Keratinocyte (primary cell): Measurements from ENCODE around the gene SPATA33. TPM values are rescaled to one million over a fixed set of nuclear protein-coding genes. Genes with fewer than 3 reads are reported as not detected.

Experiments used
- DNase-seq: peaks from one replicate; pipeline ENCODE4 v3.0.0-alpha.2; 2011; ENCODE audit warnings: low read depth, missing footprints, low spot score
- FAIRE-seq: peaks from 2 replicates; lab custom pipeline; 2011; peaks lifted over from hg19 to GRCh38; lab: Jason Lieb, UNC
- H2AFZ ChIP-seq: 2 replicates; pipeline ENCODE4 v1.6.0; 2012; ENCODE audit warnings: low read length, control low read depth, inconsistent platforms; ENCODE audit not compliant: control insufficient read depth
- H3K27ac ChIP-seq: 2 replicates; pipeline ENCODE4 v1.5.1; 2011; ENCODE audit warnings: low read length; ENCODE audit not compliant: control insufficient read depth, insufficient read depth
- H3K27me3 ChIP-seq: 3 replicates; pipeline ENCODE4 v1.6.0; 2011; ENCODE audit warnings: low read length; ENCODE audit not compliant: control insufficient read depth, insufficient read depth; ENCODE audit errors: extremely low read depth
- H3K36me3 ChIP-seq, 2 experiments: 2 replicates in 1 of 2; 3 replicates in 1 of 2; pipeline ENCODE4 v1.5.1; 2011; ENCODE audit warnings: low read length in 2 of 2, mild to moderate bottlenecking in 1 of 2; ENCODE audit not compliant: control insufficient read depth in 2 of 2, insufficient read depth in 2 of 2; ENCODE audit errors: extremely low read depth in 1 of 2
- H3K4me1 ChIP-seq: 3 replicates; pipeline ENCODE4 v1.5.1; 2011; ENCODE audit warnings: low read length; ENCODE audit not compliant: control insufficient read depth, insufficient read depth; ENCODE audit errors: extremely low read depth
- H3K4me2 ChIP-seq: 3 replicates; pipeline ENCODE4 v1.6.0; 2011; ENCODE audit warnings: low read depth, low read length; ENCODE audit not compliant: control insufficient read depth, insufficient read depth; ENCODE audit errors: extremely low read depth
- H3K4me3 ChIP-seq, 3 experiments: fragments of 200-600 bp in 1 of 3; sonication (generic) in 1 of 3; 2 replicates in 2 of 3; 3 replicates in 1 of 3; pipeline ENCODE4 v1.5.1; 2011 to 2016; ENCODE audit warnings: low read length in 3 of 3, mild to moderate bottlenecking in 3 of 3, control low read depth in 2 of 3, inconsistent platforms in 1 of 3, low read depth in 1 of 3, mixed read lengths in 1 of 3, mixed run types in 1 of 3, moderate library complexity in 1 of 3; ENCODE audit not compliant: control insufficient read depth in 2 of 3, insufficient read depth in 2 of 3; ENCODE audit errors: extremely low read depth in 1 of 3
- H3K79me2 ChIP-seq: 2 replicates; pipeline ENCODE4 v1.6.0; 2012; ENCODE audit warnings: low read length; ENCODE audit not compliant: control insufficient read depth, insufficient read depth
- H3K9ac ChIP-seq: 3 replicates; pipeline ENCODE4 v1.6.0; 2011; ENCODE audit warnings: low read length; ENCODE audit not compliant: control insufficient read depth, insufficient read depth; ENCODE audit errors: extremely low read depth
- H3K9me1 ChIP-seq: 3 replicates; pipeline ENCODE4 v1.6.0; 2011; ENCODE audit warnings: low read length; ENCODE audit not compliant: control insufficient read depth, insufficient read depth; ENCODE audit errors: extremely low read depth
- H3K9me3 ChIP-seq: 2 replicates; pipeline ENCODE4 v1.5.1; 2012; ENCODE audit warnings: low read depth, low read length; ENCODE audit not compliant: control insufficient read depth
- H4K20me1 ChIP-seq: 3 replicates; pipeline ENCODE4 v1.6.0; 2011; ENCODE audit warnings: low read length; ENCODE audit not compliant: control insufficient read depth, insufficient read depth; ENCODE audit errors: extremely low read depth
- EZH2 ChIP-seq: IDR thresholded peaks from one replicate; pipeline ENCODE4 v1.6.1; 2012; ENCODE audit warnings: inconsistent platforms, mild to moderate bottlenecking, low read length, moderate library complexity
- dilution Hi-C: fragments of 300-500 bp; cut with MboI; formaldehyde crosslinking; loops from one replicate; pipeline ENCODE4 v1.7.0; 2020; ENCODE audit warnings: low sequenced_read_pairs; ENCODE audit not compliant: extremely low pct_ligation_motif_present
- polyA plus RNA-seq, 5 experiments: library from polyadenylated mRNA; depleted of rRNA in 3 of 5; stranded (reverse) in 3 of 5; stranded (forward) in 1 of 5; unstranded in 1 of 5; fragments of >200 nt; gene quantifications; 1 replicate in 1 of 5; 2 replicates in 3 of 5; 3 replicates in 1 of 5; pipeline versions ENCODE4 v1.2.1 to v1.2.3, GENCODE V29; 2011 to 2012; ENCODE audit warnings: missing spikeins in 2 of 5, low read depth in 1 of 5, low replicate concordance in 1 of 5
- TF ChIP-seq, protein P1 (sequence below), 3 experiments: IDR thresholded peaks in 1 of 3; conservative IDR thresholded peaks in 1 of 3; optimal IDR thresholded peaks in 1 of 3; 2 replicates in 2 of 3; 3 replicates in 1 of 3; pipeline versions ENCODE3 to v1.5.1; 2011; ENCODE audit warnings: low read length in 3 of 3, mild to moderate bottlenecking in 3 of 3, moderate library complexity in 2 of 3, control low read depth in 1 of 3, inconsistent platforms in 1 of 3; ENCODE audit not compliant: insufficient read depth in 2 of 3; ENCODE audit errors: extremely low read depth in 1 of 3

SPATA33 gene
- polyA plus RNA-seq, 1 donor (not counting 4 experiments of a cell fraction or from before 2014, with no cell fraction given): 5.3 TPM

DNA sequence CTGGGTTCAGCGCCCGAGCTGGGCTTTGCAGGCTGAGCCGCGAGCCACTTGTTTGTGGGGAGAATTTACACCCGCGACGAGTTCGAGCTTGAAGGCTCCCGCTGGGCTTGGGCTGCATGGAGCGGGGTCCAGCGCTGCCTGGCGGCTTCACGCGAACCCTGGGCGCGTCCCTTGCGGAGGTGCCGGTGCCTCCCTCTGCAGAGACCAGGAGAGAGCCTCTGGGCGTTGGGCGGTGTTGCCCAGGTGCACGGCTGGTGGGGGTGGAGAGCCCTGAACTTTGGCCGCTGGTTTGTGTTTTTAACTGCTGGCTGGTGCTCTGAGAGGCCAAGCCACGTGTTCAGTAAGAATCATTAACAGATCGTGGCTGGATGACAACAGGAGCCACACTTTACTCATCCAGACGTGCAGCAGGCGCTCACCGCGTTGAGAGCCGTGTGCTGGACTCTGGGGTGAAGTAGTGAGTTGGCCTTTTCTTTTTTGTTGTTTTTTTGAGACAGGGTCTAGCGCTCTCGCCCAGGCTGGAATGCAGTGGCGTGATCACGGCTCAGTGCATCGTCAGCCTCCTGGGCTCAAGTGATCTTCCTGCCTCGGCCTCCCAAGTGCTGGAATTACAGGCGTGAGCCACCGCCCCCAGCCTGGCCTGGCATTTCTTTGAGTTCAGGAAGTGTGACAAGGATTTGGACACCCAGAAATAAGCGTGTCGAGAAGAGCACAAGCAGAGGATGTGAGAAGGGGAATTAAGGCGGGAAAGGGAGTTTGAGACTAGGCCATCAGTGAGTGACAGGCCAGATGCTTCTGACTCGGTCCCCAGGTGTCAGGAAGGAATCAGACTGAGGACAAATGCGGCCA lies 29.7 kb downstream of the SPATA33 start:
- FAIRE-seq (peak; percentile 34), DNase-seq (no peak)
- Histone ChIP-seq H3K27me3 (no peaks in the 10 kb centered on the region), H3K36me3 (peaks cover 20 to 27% of the 10 kb centered on the region in 2 experiments), H3K4me3 (peak overlapping the region; percentile 60 to 96 (median 93)), H3K9ac (peak overlapping the region; percentile 85), H3K9me3 (no peaks in the 10 kb centered on the region), H3K4me1 (peaks cover 8% of the 10 kb centered on the region), H3K79me2 (peaks cover 24% of the 10 kb centered on the region), H2AFZ (peak overlapping the region; percentile 62), H3K27ac (peak overlapping the region; percentile 56), H4K20me1 (no peaks in the 10 kb centered on the region), H3K9me1 (no peaks in the 10 kb centered on the region), H3K4me2 (peak overlapping the region; percentile 94)
- TF ChIP-seq EZH2: no peak
- TF ChIP-seq, protein P1, sequence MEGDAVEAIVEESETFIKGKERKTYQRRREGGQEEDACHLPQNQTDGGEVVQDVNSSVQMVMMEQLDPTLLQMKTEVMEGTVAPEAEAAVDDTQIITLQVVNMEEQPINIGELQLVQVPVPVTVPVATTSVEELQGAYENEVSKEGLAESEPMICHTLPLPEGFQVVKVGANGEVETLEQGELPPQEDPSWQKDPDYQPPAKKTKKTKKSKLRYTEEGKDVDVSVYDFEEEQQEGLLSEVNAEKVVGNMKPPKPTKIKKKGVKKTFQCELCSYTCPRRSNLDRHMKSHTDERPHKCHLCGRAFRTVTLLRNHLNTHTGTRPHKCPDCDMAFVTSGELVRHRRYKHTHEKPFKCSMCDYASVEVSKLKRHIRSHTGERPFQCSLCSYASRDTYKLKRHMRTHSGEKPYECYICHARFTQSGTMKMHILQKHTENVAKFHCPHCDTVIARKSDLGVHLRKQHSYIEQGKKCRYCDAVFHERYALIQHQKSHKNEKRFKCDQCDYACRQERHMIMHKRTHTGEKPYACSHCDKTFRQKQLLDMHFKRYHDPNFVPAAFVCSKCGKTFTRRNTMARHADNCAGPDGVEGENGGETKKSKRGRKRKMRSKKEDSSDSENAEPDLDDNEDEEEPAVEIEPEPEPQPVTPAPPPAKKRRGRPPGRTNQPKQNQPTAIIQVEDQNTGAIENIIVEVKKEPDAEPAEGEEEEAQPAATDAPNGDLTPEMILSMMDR (optimal IDR thresholded peaks at IDR 0.05 in 1 of 3, IDR thresholded peaks at IDR 0.05 in 1 of 3, conservative IDR thresholded peaks at IDR 0.05 in 1 of 3; ENCODE audit: extremely low read depth in 1 of 3, insufficient read depth in 2 of 3, low read length in 3 of 3): peak in 1 of 3 experiments; percentile 7
- dilution Hi-C loops: no loop called here

DNA sequence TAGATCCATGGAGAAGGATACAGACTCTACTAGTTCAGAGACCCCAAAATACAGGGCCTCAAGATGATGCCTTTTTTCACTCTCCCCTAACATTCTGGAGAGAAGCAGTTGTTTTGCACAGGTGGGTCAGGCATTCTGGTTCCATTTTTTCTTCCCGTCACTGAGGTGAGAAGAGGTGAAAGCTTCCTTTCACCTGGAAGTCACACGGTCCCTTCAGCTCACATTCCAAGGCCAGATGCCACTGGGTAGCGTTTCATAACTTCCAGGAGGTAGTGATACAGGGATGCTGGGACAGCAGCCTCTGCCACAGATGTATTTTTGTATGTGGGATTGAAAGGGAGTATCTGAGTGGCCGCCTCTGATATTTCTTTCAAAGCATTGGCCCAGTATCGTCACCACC lies 30.8 kb downstream of the SPATA33 start:
- dilution Hi-C loops: no loop called here
- H3K9me3 ChIP-seq: no peaks in the 10 kb centered on the region
- TF ChIP-seq EZH2: no peak
- TF ChIP-seq, protein P1 (optimal IDR thresholded peaks at IDR 0.05 in 1 of 3, IDR thresholded peaks at IDR 0.05 in 1 of 3, conservative IDR thresholded peaks at IDR 0.05 in 1 of 3; ENCODE audit: extremely low read depth in 1 of 3, insufficient read depth in 2 of 3, low read length in 3 of 3): no peak
- H3K79me2 ChIP-seq: peaks cover 24% of the 10 kb centered on the region
- H3K4me2 ChIP-seq: no peak overlapping the region
- DNase-seq (no peak), FAIRE-seq (no peak)
- no peak overlapping the region for H3K27ac ChIP-seq
- no peak overlapping the region for H2AFZ ChIP-seq
- peaks cover 21 to 33% of the 10 kb centered on the region in 2 experiments for H3K36me3 ChIP-seq
- no peaks in the 10 kb centered on the region for H3K27me3 ChIP-seq
- H3K4me1 ChIP-seq: peaks cover 8% of the 10 kb centered on the region
- no peaks in the 10 kb centered on the region for H4K20me1 ChIP-seq
- H3K9me1 ChIP-seq: no peaks in the 10 kb centered on the region
- no peak overlapping the region for H3K9ac ChIP-seq
- H3K4me3 ChIP-seq: no peak overlapping the region
